Fibroblast of the conjunctiva (primary cell): ENCODE results near the gene IL31.
A peak's percentile ranks its signal among the peaks of the same experiment; 100 is the strongest.

ENCODE experiments used
- DNase-seq: peaks from one replicate; pipeline ENCODE4 v3.0.0-alpha.2; 2010; ENCODE audit warnings: low read depth

IL31 gene

DNA sequence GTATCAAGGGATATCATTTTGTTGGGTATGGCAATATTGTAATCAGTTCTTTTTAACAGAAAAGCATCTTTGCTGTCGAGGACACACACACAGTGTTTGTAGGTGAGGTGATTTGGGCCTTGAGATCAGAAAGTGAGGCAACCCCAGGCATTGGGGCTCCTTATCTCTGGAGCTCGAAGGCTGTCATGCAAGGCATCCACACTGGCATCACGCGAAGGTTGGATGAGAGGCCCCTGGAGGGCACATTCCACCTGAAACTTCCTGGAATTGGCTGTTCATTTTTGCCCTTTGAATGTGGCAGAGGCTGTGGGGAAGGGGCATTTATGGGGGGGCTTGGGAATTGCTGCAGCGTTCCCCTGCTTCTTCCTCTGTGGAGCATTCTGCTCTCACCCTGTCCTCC lies 45.5 kb downstream of the IL31 start:
- DNase-seq: no peak

DNA sequence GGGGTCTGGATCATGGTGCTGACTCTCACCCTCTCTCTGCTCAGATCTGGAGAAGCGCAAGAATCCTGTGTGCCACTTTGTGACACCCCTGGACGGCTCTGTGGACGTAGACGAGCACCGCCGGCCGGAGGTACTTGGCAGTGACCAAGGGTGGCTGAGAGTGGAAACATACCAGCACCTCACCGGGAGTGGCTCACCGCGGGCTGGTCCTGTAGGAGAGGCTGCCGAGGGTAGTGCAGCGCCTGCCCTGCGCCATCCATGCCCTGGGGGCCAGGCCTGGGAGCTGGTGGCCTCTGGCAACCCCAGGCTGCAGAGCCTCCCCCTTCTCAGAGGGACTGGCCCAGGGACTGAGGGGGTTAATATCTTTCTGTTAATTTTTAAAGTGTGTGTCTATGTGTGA lies 46.2 kb downstream of the IL31 start:
- DNase-seq: no peak

DNA sequence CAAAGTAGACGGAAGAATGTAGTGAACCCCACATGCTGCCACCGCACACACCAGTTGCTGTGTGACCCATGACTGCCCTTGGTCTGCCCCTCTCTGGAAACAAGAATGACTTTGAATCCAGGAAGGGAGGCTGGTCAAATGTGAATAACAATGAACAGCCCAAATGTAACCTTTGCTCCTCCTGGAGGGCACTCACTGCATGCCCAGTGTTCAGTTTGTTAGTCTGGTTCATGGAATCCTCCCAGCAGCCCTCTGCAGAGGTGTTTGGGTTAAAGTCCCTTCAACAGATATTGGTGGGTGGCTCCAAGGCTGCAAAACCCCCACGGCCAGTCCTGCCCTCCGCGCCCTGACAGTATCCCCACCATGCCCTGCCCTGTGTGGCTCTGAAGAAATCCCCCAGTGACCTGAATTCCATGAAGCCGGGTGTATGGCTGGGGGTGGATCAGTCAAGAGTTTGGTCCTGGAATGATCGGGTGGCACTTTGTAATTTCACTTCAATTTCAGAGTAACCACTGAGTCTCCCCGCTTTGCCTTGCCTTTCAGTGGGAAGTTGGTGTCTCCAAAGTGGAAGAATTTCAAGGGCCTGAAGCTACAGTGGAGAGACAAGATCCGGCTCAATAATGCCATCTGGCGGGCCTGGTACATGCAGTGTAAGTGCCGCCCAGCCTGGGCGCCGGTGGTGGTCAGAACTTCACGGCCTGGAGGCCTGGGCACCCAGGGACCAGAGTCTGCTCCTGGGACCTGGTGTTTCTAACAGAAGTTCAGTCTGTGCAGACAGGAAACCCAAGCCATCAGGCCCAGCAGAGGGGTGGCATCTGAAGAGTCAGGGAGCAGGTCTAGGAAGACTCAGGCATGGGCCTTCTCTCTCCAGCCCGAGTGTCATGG lies 47.1 kb downstream of the IL31 start:
- no peak for DNase-seq

DNA sequence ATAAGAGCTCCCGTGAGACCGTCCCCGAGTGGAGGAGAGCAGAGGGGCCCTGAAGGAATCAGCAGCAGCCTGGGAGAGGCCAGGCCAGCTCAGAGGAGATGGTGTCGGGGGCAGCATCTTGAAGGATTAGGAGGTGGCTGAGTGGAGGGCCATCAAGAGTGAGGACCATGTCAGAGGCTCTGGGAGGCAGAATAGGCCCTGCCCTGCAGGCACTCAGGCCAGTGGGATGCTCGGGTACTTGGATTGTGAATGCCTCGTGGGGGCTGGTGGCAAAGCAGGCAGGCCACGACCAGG lies 47.7 kb downstream of the IL31 start:
- no peak for DNase-seq

DNA sequence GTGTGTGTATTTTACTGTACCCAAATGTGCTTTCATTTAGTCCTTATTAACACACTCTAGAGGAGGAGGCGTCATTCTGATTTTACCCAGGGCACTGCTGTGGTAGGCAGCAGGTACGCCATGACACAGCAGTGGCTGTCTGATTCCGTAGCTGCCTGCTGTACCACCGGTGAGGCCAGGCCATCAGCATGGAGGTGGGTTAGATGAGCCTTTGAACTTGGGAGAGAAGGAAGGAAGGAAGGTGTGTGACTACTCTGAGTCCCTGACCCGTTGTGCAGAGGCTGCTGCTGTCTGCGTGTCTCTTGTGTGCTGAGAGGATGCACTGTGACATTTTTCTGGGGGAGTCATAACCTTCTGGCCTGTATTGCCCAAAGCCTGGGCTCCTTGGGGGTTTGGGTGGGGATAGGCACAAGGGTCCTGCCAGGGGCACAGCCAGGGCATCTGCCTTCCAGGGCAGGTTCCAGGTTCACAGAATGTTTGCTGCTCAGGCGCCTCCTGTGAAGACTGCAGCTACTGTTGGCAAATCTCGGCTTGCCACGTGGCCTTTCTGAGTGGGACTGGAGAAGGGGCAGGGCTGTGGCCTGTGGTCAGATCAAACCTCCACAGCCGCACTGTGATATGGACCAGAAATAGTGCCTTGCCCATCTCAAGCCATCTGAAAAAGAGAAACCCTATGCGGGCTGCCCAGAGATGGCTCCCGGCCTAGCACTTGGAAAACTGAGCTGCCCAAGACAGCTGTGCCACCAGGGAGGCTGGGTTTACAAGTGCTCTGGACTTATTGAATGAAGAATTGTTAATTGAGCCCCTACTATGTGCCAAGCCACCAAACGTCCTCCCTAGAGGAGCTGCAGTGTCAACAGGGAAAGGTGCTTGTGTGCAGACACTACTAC lies 48.3 kb downstream of the IL31 start:
- DNase-seq: no peak

- no peak for DNase-seq
Measured at GRCh38 chr12:122124370-122124769, 49.7 kb downstream of the IL31 start.

GRCh38 chr12:122123761-122124145 lies 50.3 kb downstream of the IL31 start:
- no peak for DNase-seq

- peak; percentile 36 for DNase-seq
Measured at GRCh38 chr12:122123051-122123760, 50.8 kb downstream of the IL31 start.
